Measurements from ENCODE around the gene ZNF497. TPM values are rescaled to one million over a fixed set of nuclear protein-coding genes. Genes with fewer than 3 reads are reported as not detected.

Gene ZNF497
- total and polyA plus RNA-seq, 10 of the 15 experiments (the other 5 are each of a cell fraction or from before 2014, with no cell fraction given) = 0.09 to 0.82 (median 0.28) TPM

- TF ChIP-seq MXI1 (IDR thresholded peaks at IDR 0.05; ENCODE audit: low read depth, low read length) (peak; percentile 88; the same call in 1 of the 2 replicates), ZSCAN29 (IDR thresholded peaks at IDR 0.05) (no peak), ZBED1 (IDR thresholded peaks at IDR 0.05; ENCODE audit: borderline replicate concordance) (no peak), NFYB (IDR thresholded peaks at IDR 0.05; ENCODE audit: insufficient read depth, low read depth, low read length) (no peak), TARDBP (IDR thresholded peaks at IDR 0.05; ENCODE audit: borderline replicate concordance) (peak; percentile 93), SREBF1 (IDR thresholded peaks at IDR 0.05; ENCODE audit: low read length) (peak; percentile 28; the same call in 1 of the 2 replicates), SMAD5 (IDR thresholded peaks at IDR 0.05; ENCODE audit: low read depth) (peak; percentile 92; the same call in 1 of the 2 replicates), SP1 (IDR thresholded peaks at IDR 0.05; ENCODE audit: low read depth, low read length) (peak; percentile 38), NRF1 (conservative IDR thresholded peaks at IDR 0.05; ENCODE audit: low read depth, low read length) (peak; percentile 42), SREBF2 (IDR thresholded peaks at IDR 0.05; ENCODE audit: low read length) (no peak), PRDM15 (CRISPR knock-in tag; IDR thresholded peaks at IDR 0.05) (no peak), RAD51 (IDR thresholded peaks at IDR 0.05) (no peak), ZNF622 (IDR thresholded peaks at IDR 0.05) (no peak), SPI1 (IDR thresholded peaks at IDR 0.05; ENCODE audit: borderline replicate concordance, insufficient read depth, low read depth, low read length) (peak; percentile 74; the same call in 1 of the 2 replicates), ELK1 (IDR thresholded peaks at IDR 0.05; ENCODE audit: low read depth, low read length) (peak; percentile 99), KAT2A (conservative IDR thresholded peaks at IDR 0.05; ENCODE audit: control insufficient read depth, low read depth, low read length) (no peak), ZNF217 (IDR thresholded peaks at IDR 0.05) (no peak), IRF5 (IDR thresholded peaks at IDR 0.05; ENCODE audit: borderline replicate concordance) (no peak), POU2F2 (IDR thresholded peaks at IDR 0.05; ENCODE audit: borderline replicate concordance, low read depth, low read length) (peak; percentile 80)
- TF ChIP-seq, protein P1, sequence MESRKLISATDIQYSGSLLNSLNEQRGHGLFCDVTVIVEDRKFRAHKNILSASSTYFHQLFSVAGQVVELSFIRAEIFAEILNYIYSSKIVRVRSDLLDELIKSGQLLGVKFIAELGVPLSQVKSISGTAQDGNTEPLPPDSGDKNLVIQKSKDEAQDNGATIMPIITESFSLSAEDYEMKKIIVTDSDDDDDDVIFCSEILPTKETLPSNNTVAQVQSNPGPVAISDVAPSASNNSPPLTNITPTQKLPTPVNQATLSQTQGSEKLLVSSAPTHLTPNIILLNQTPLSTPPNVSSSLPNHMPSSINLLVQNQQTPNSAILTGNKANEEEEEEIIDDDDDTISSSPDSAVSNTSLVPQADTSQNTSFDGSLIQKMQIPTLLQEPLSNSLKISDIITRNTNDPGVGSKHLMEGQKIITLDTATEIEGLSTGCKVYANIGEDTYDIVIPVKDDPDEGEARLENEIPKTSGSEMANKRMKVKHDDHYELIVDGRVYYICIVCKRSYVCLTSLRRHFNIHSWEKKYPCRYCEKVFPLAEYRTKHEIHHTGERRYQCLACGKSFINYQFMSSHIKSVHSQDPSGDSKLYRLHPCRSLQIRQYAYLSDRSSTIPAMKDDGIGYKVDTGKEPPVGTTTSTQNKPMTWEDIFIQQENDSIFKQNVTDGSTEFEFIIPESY (IDR thresholded peaks at IDR 0.05) = no peak
Observed at GRCh38 chr19:58305065-58305931, 57.3 kb downstream of the ZNF497 start, which contains the start of gene ERVK3-1 (continued).

Measured in GM12878 (cell line).